Natural killer cell (primary cell): ENCODE measurements around the gene GSTA3. TPM values are rescaled to one million over a fixed set of nuclear protein-coding genes. Genes with fewer than 3 reads are reported as not detected.
"Not testable (repeated sequence)": the region's sequence is repeated elsewhere in the genome, so short reads cannot be mapped to it uniquely, and the experiment has no call there.

Source experiments
- ATAC-seq, 3 donors: fragments of 150-1000 bp in 2 of 3; fragments of 200-7000 bp in 1 of 3; cut with Tn5 transposase; 1 replicate in 1 of 3; 2 replicates in 2 of 3; pipeline ENCODE4 v1.10.0; 2021; ENCODE audit warnings: mild to moderate bottlenecking in 2 of 3, moderate library complexity in 2 of 3
- DNase-seq, 2 donors: peaks; one replicate each; pipeline versions ENCODE4 v3.0.0 to v3.0.0-alpha.2; 2013 to 2021; ENCODE audit warnings: mixed read lengths in 1 of 2
- H3K27ac ChIP-seq: one replicate; pipeline ENCODE4 v1.5.1; 2013; ENCODE audit warnings: mild to moderate bottlenecking, low read length
- H3K27me3 ChIP-seq: one replicate; pipeline ENCODE4 v1.6.1; 2013; ENCODE audit warnings: low read length; ENCODE audit not compliant: control insufficient read depth, insufficient read depth
- H3K36me3 ChIP-seq: one replicate; pipeline ENCODE4 v1.6.1; 2013; ENCODE audit warnings: low read length; ENCODE audit not compliant: control insufficient read depth, insufficient read depth
- H3K4me1 ChIP-seq: one replicate; pipeline ENCODE4 v1.6.1; 2013; ENCODE audit warnings: low read length; ENCODE audit not compliant: control insufficient read depth, insufficient read depth
- H3K4me3 ChIP-seq: one replicate; pipeline ENCODE4 v1.5.1; 2013; ENCODE audit warnings: low read length
- H3K9me3 ChIP-seq: one replicate; pipeline ENCODE4 v1.6.1; 2013; ENCODE audit warnings: low read length; ENCODE audit not compliant: control insufficient read depth, insufficient read depth
- H3K27ac Mint-ChIP-seq, 2 donors: one replicate each; pipeline ENCODE4 v1.8.0; 2022; ENCODE audit warnings: mild to moderate bottlenecking in 2 of 2, mixed read lengths in 2 of 2, moderate library complexity in 1 of 2
- H3K27me3 Mint-ChIP-seq, 2 donors: one replicate each; pipeline ENCODE4 v1.8.0; 2022; ENCODE audit warnings: low read depth in 2 of 2, mixed read lengths in 2 of 2
- H3K36me3 Mint-ChIP-seq: one replicate; pipeline ENCODE4 v1.8.0; 2022; ENCODE audit warnings: mixed read lengths
- H3K4me1 Mint-ChIP-seq, 2 donors: one replicate each; pipeline ENCODE4 v1.8.0; 2022; ENCODE audit warnings: mixed read lengths in 2 of 2
- H3K4me3 Mint-ChIP-seq: one replicate; pipeline ENCODE4 v1.8.0; 2022; ENCODE audit warnings: mild to moderate bottlenecking, moderate library complexity, mixed read lengths
- H3K9me3 Mint-ChIP-seq, 2 donors: one replicate each; pipeline ENCODE4 v1.8.0; 2022; ENCODE audit warnings: mixed read lengths in 2 of 2
- CTCF ChIP-seq: fragments of 200-600 bp; IDR thresholded peaks from one replicate; pipeline ENCODE4 v1.8.0; 2022; ENCODE audit warnings: antibody characterized with exemption
- WGBS: methylation state at CpG from one replicate; pipeline ENCODE4 v1.1.7; 2013; ENCODE audit warnings: missing lambda C conversion rate; ENCODE audit not compliant: insufficient coverage; 5-methylcytosine and 5-hydroxymethylcytosine counted together
- intact Hi-C: fragments of 100-400 bp; cut with micrococcal nuclease; formaldehyde crosslinking; loops from one replicate; pipeline ENCODE4 v1.14.2; 2022
- total RNA-seq, 4 donors: library from RNA; stranded (reverse); fragments of 120-200 nt in 1 of 4; gene quantifications; one replicate each; pipeline versions ENCODE4 v1.2.3 to v1.2.4, GENCODE V29; 2013 to 2022

GSTA3 gene
- total RNA-seq, 3 donors from 2014 or later (not counting 1 experiment from before 2014, with no cell fraction given), result not detected

DNA sequence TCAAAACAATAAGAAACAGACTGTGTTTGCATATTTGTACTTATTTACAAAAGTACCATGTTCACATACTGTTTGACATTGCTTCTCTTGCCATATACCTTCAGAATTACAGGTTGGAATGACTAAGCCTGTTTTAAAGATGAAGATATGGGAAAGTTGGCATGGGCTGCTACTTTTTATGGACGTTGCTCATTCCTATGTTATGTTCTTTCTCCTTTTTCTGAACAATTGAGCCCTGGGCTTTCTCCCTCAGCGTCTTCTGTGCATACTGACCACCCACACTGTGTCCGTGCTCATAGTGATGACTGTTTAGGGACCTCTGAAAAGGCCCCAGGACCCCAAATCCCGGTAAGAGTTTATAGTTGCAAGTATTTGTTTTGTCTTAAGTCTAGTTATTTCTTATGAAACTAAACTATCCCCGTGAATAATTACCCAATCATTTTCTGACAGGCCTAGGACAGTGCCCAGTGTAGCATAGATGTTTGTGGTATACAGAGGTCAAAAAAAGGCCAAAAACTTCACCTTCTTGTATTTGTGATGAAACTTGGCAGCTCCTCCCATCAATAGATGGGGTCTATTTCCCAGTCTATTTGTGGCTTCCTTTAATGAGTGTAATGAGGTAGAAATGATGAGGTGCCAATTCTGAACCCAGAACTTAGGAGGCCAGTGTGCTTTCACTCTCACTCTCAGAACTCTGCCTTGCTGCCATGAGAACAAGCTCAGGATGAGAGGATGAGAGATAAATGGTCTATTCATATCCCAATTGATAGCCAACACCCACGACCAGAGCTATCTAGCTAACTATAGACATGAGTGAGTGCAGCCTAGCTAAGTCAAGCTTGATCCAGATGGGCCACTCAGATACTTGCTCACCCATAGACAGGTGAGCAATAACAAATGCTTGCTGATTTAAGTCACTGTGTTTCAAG is 44.7 kb upstream of the GSTA3 start:
- no peak for TF ChIP-seq CTCF
- Histone ChIP-seq H3K4me3 (no peak overlapping the region), H3K9me3 (no peaks in the 10 kb centered on the region), H3K27me3 (no peaks in the 10 kb centered on the region), H3K36me3 (no peaks in the 10 kb centered on the region), H3K4me1 (no peaks in the 10 kb centered on the region), H3K27ac (no peak overlapping the region)
- DNase-seq (no peak), ATAC-seq (no peak)
- 88% methylated on average over 3 of the region's 6 CpGs for WGBS
- Mint-ChIP-seq H3K36me3 (no peaks in the 10 kb centered on the region), H3K27ac (no peak overlapping the region), H3K9me3 (no peaks in the 10 kb centered on the region), H3K27me3 (peaks cover 6 to 15% of the 10 kb centered on the region in 2 donors), H3K4me1 (peaks cover 0 to 9% of the 10 kb centered on the region in 2 donors), H3K4me3 (no peak overlapping the region)
- intact Hi-C loops, result no loop called here

- no peak for DNase-seq
- 23% methylated on average over 5 of the region's 5 CpGs for WGBS
- H3K27ac ChIP-seq, result no peak overlapping the region
- H3K27me3 ChIP-seq, result peaks cover 6% of the 10 kb centered on the region
- intact Hi-C loops, result no loop called here
- no peaks in the 10 kb centered on the region for H3K36me3 ChIP-seq
- no peak overlapping the region for H3K4me3 ChIP-seq
- Mint-ChIP-seq H3K4me1 (peaks cover 0 to 4% of the 10 kb centered on the region in 2 donors), H3K4me3 (no peak overlapping the region), H3K9me3 (no peaks in the 10 kb centered on the region), H3K27me3 (peaks cover 28 to 30% of the 10 kb centered on the region in 2 donors), H3K36me3 (no peaks in the 10 kb centered on the region), H3K27ac (no peak overlapping the region)
- no peaks in the 10 kb centered on the region for H3K9me3 ChIP-seq
- TF ChIP-seq CTCF, result no peak
- ATAC-seq, result no peak
- no peaks in the 10 kb centered on the region for H3K4me1 ChIP-seq
These were observed 36.8 kb upstream of the GSTA3 start for GRCh38 chr6:52946306-52946705.

GRCh38 chr6:52942821-52943220 is 33.3 kb upstream of the GSTA3 start:
- H3K4me3 ChIP-seq, H3K9me3 ChIP-seq, H3K4me1 Mint-ChIP-seq, H3K36me3 Mint-ChIP-seq, H3K36me3 ChIP-seq, DNase-seq, H3K4me1 ChIP-seq, H3K27ac Mint-ChIP-seq, H3K9me3 Mint-ChIP-seq, H3K27me3 ChIP-seq, ATAC-seq, H3K27ac ChIP-seq, H3K4me3 Mint-ChIP-seq, intact Hi-C loops: not testable (repeated sequence)
- 91% methylated on average over 8 of the region's 10 CpGs for WGBS
- H3K27me3 Mint-ChIP-seq, result peaks cover 13 to 23% of the 10 kb centered on the region in 2 donors

- Mint-ChIP-seq H3K27ac (no peak overlapping the region), H3K36me3 (no peaks in the 10 kb centered on the region), H3K27me3 (peaks cover 13 to 18% of the 10 kb centered on the region in 2 donors), H3K9me3 (no peaks in the 10 kb centered on the region), H3K4me3 (no peak overlapping the region), H3K4me1 (peaks cover 0 to 4% of the 10 kb centered on the region in 2 donors)
- DNase-seq (no peak), ATAC-seq (no peak)
- intact Hi-C loops, result no loop called here
- H3K4me1 ChIP-seq, result no peaks in the 10 kb centered on the region
- no peaks in the 10 kb centered on the region for H3K9me3 ChIP-seq
- H3K27me3 ChIP-seq, result peaks cover 6% of the 10 kb centered on the region
- H3K4me3 ChIP-seq, result no peak overlapping the region
- H3K27ac ChIP-seq, result no peak overlapping the region
- 88% methylated on average over 4 of the region's 4 CpGs for WGBS
- no peak for TF ChIP-seq CTCF
- no peaks in the 10 kb centered on the region for H3K36me3 ChIP-seq
These were observed 32.7 kb upstream of the GSTA3 start for GRCh38 chr6:52942221-52942620.
